ENCODE measurements around the gene TMEM107. TPM values are rescaled to one million over a fixed set of nuclear protein-coding genes. Genes with fewer than 3 reads are reported as not detected.

TMEM107 gene
- total RNA-seq, 4 donors from 2014 or later: 28.2 to 47.1 (median 38.2) TPM

- Histone ChIP-seq H3K27me3 (no peaks in the 10 kb centered on the region), H3K36me3 (no peaks in the 10 kb centered on the region), H3K27ac (peak overlapping the region; percentile 80 to 99 (median 92)), H3K9me3 (no peaks in the 10 kb centered on the region), H3K4me1 (peaks cover 0 to 43% (median 20%) of the 10 kb centered on the region in 4 donors), H3K4me3 (peak overlapping the region; percentile 20 to 50 (median 36))
- TF ChIP-seq POLR2A (IDR thresholded peaks at IDR 0.05): peak; percentile 92 to 95
- peak; percentile 48 to 99 for TF ChIP-seq EP300 (IDR thresholded peaks at IDR 0.05)
- TF ChIP-seq CTCF (IDR thresholded peaks at IDR 0.05): no peak
- DNase-seq (ENCODE audit: low spot score in 2 of 2): peak; percentile 78 to 96
- 8 to 15% methylated on average over 12 of the region's 12 CpGs for WGBS, 2 donors
Observed at GRCh38 chr17:8192070-8192815, 16.1 kb upstream of the TMEM107 start.

- WGBS, 2 donors: 37 to 45% methylated on average over 6 of the region's 6 CpGs
- Histone ChIP-seq H3K27ac (peak overlapping the region; percentile 88 to 99 (median 93)), H3K27me3 (no peaks in the 10 kb centered on the region), H3K9me3 (no peaks in the 10 kb centered on the region), H3K4me3 (peak overlapping the region in 2 of 4 donors; percentile 65 to 93), H3K4me1 (peaks cover 0 to 43% (median 20%) of the 10 kb centered on the region in 4 donors), H3K36me3 (no peaks in the 10 kb centered on the region)
- DNase-seq (ENCODE audit: low spot score in 2 of 2): no peak
- TF ChIP-seq CTCF (IDR thresholded peaks at IDR 0.05) (no peak), POLR2A (IDR thresholded peaks at IDR 0.05) (no peak)
Observed at GRCh38 chr17:8190506-8190905, 14.3 kb upstream of the TMEM107 start.

- TF ChIP-seq EP300 (IDR thresholded peaks at IDR 0.05) (peak; percentile 48 to 97), POLR2A (IDR thresholded peaks at IDR 0.05) (peak; percentile 59 to 93), CTCF (IDR thresholded peaks at IDR 0.05) (peak in 2 of 5 experiments; percentile 24 to 47)
- Histone ChIP-seq H3K4me1 (peaks cover 0 to 43% (median 20%) of the 10 kb centered on the region in 4 donors), H3K27ac (peak within 1 kb of the TSS; percentile 88 to 99 (median 98)), H3K36me3 (no peaks in the 10 kb centered on the region), H3K4me3 (peak within 1 kb of the TSS; percentile 54 to 93 (median 70)), H3K9me3 (no peaks in the 10 kb centered on the region), H3K27me3 (no peaks in the 10 kb centered on the region)
- WGBS, 2 donors: 0 to 1% methylated on average over 34 to 40 of the region's 70 CpGs
- DNase-seq (ENCODE audit: low spot score in 2 of 2): peak; percentile 96
Observed at GRCh38 chr17:8189711-8190477, 13.7 kb upstream of the TMEM107 start, which contains the start of gene BORCS6. BORCS6 (minus strand) TSS chr17:8190180; CDS start chr17:8190140, 40 bp downstream.

- peaks cover 0 to 43% (median 20%) of the 10 kb centered on the region in 4 donors for H3K4me1 ChIP-seq
- H3K4me3 ChIP-seq: peak overlapping the region; percentile 54 to 93 (median 70)
- H3K27ac ChIP-seq: peak overlapping the region; percentile 88 to 99 (median 98)
- no peaks in the 10 kb centered on the region for H3K9me3 ChIP-seq
- WGBS, 2 donors: 1 to 7% methylated on average over 20 to 31 of the region's 67 CpGs
- DNase-seq (ENCODE audit: low spot score in 2 of 2): no peak
- H3K27me3 ChIP-seq: no peaks in the 10 kb centered on the region
- no peaks in the 10 kb centered on the region for H3K36me3 ChIP-seq
- TF ChIP-seq POLR2A (IDR thresholded peaks at IDR 0.05) (no peak), CTCF (IDR thresholded peaks at IDR 0.05) (peak in 1 of 5 experiments; percentile 12), EP300 (IDR thresholded peaks at IDR 0.05) (no peak)
Observed at GRCh38 chr17:8189041-8189710, 13.0 kb upstream of the TMEM107 start.
